Stromal cell of bone marrow (primary cell): ENCODE results near the gene PVRIG.
"Not testable (repeated sequence)": the region's sequence is repeated elsewhere in the genome, so short reads cannot be mapped to it uniquely, and the experiment has no call there.

Experiments
- DNase-seq: peaks from one replicate; pipeline ENCODE4 v3.0.0-alpha.2; 2012; ENCODE audit warnings: low read depth

Gene PVRIG

GRCh38 chr7:100219801-100220585, at the start of gene PVRIG:
Gene PVRIG (plus strand): TSS chr7:100219949. CDS start chr7:100219971, 22 bp downstream.
- DNase-seq: not testable (repeated sequence)

- DNase-seq: no peak
Measured at GRCh38 chr7:100170101-100170897, 49.5 kb upstream of the PVRIG start.

- DNase-seq: no peak
Measured at GRCh38 chr7:100171087-100171681, 48.6 kb upstream of the PVRIG start.

GRCh38 chr7:100171840-100172239, 47.9 kb upstream of the PVRIG start:
- no peak for DNase-seq

GRCh38 chr7:100173806-100174495, 45.8 kb upstream of the PVRIG start:
- no peak for DNase-seq

GRCh38 chr7:100174582-100174981, 45.2 kb upstream of the PVRIG start:
- DNase-seq: no peak

GRCh38 chr7:100175296-100175935, 44.3 kb upstream of the PVRIG start:
- no peak for DNase-seq

- DNase-seq: no peak
Measured at GRCh38 chr7:100176096-100177044, 43.4 kb upstream of the PVRIG start.

- peak; percentile 90 for DNase-seq
Measured at GRCh38 chr7:100177045-100178001, 42.4 kb upstream of the PVRIG start, which contains the start of the genes GPC2 and STAG3. Gene GPC2 (minus strand): TSS chr7:100177381. CDS start chr7:100177199, 182 bp downstream. Gene STAG3 (plus strand): TSS chr7:100177918. CDS start chr7:100180557, 2,639 bp downstream.

GRCh38 chr7:100180084-100180483, 39.7 kb upstream of the PVRIG start:
- DNase-seq: not testable (repeated sequence)

GRCh38 chr7:100182616-100183015, 37.1 kb upstream of the PVRIG start:
- DNase-seq: not testable (repeated sequence)

GRCh38 chr7:100183090-100183489, 36.7 kb upstream of the PVRIG start:
- not testable (repeated sequence) for DNase-seq

- no peak for DNase-seq
Measured at GRCh38 chr7:100185726-100186125, 34.0 kb upstream of the PVRIG start.

- no peak for DNase-seq
Measured at GRCh38 chr7:100189061-100189460, 30.7 kb upstream of the PVRIG start.

GRCh38 chr7:100190048-100190711, 29.6 kb upstream of the PVRIG start:
- peak; percentile 24 for DNase-seq

- peak; percentile 33 for DNase-seq
Measured at GRCh38 chr7:100191775-100192174, 28.0 kb upstream of the PVRIG start.

- not testable (repeated sequence) for DNase-seq
Measured at GRCh38 chr7:100192281-100192862, 27.4 kb upstream of the PVRIG start.

- no peak for DNase-seq
Measured at GRCh38 chr7:100192969-100193368, 26.8 kb upstream of the PVRIG start.
